AG20443 (cell line): ENCODE measurements around the gene NDST1.

Source experiments
- DNase-seq: peaks from one replicate; pipeline ENCODE4 v3.0.0; 2012; ENCODE audit warnings: low spot score, mixed read lengths

NDST1 gene

GRCh38 chr5:150489360-150490295 lies 18.3 kb upstream of the NDST1 start:
- DNase-seq, result no peak

- no peak for DNase-seq
Observed at GRCh38 chr5:150490296-150490669, 17.6 kb upstream of the NDST1 start.

GRCh38 chr5:150490754-150491153 lies 17.2 kb upstream of the NDST1 start:
- DNase-seq, result no peak

- DNase-seq, result no peak
Observed at GRCh38 chr5:150491876-150492275, 16.1 kb upstream of the NDST1 start.

GRCh38 chr5:150492621-150493020 lies 15.3 kb upstream of the NDST1 start:
- DNase-seq, result peak; percentile 78

GRCh38 chr5:150496098-150496497 lies 11.8 kb upstream of the NDST1 start:
- no peak for DNase-seq

- DNase-seq, result no peak
Observed at GRCh38 chr5:150496534-150496933, 11.4 kb upstream of the NDST1 start.

GRCh38 chr5:150497274-150497988 lies 10.5 kb upstream of the NDST1 start:
- peak; percentile 95 for DNase-seq

- DNase-seq, result no peak
Observed at GRCh38 chr5:150497989-150498317, 10.0 kb upstream of the NDST1 start.

- DNase-seq, result no peak
Observed at GRCh38 chr5:150498501-150498900, 9.4 kb upstream of the NDST1 start.

GRCh38 chr5:150498971-150499370 lies 9.0 kb upstream of the NDST1 start:
- DNase-seq, result no peak

GRCh38 chr5:150499437-150499956 lies 8.4 kb upstream of the NDST1 start:
- no peak for DNase-seq

GRCh38 chr5:150500328-150500841 lies 7.5 kb upstream of the NDST1 start:
- DNase-seq, result no peak

GRCh38 chr5:150500905-150501304 lies 7.0 kb upstream of the NDST1 start:
- no peak for DNase-seq

GRCh38 chr5:150502106-150502505 lies 5.8 kb upstream of the NDST1 start:
- DNase-seq, result no peak

GRCh38 chr5:150502847-150503246 lies 5.1 kb upstream of the NDST1 start:
- DNase-seq, result no peak

- no peak for DNase-seq
Observed at GRCh38 chr5:150503386-150503785, 4.5 kb upstream of the NDST1 start.

GRCh38 chr5:150503977-150504620 lies 3.8 kb upstream of the NDST1 start:
- DNase-seq, result peak; percentile 65

GRCh38 chr5:150505041-150505511 lies 2.9 kb upstream of the NDST1 start:
- no peak for DNase-seq

GRCh38 chr5:150505816-150506215 lies 2.1 kb upstream of the NDST1 start:
- DNase-seq, result no peak

GRCh38 chr5:150506571-150507473 lies 1.1 kb upstream of the NDST1 start:
- no peak for DNase-seq
